ENCODE measurements around the gene APBA2. TPM values are rescaled to one million over a fixed set of nuclear protein-coding genes. Genes with fewer than 3 reads are reported as not detected.

APBA2 gene
- polyA plus RNA-seq, 1 donor (not counting 4 experiments of a cell fraction or from before 2014, with no cell fraction given), result 5.5 TPM

GRCh38 chr15:28974142-28974541 is 88.4 kb downstream of the APBA2 start:
- no peaks in the 10 kb centered on the region for H3K27me3 ChIP-seq (ENCODE audit: control insufficient read depth, extremely low read depth, insufficient read depth, low read length)
- H3K27ac ChIP-seq (ENCODE audit: control insufficient read depth, insufficient read depth, low read length), result no peak overlapping the region
- TF ChIP-seq CTCF (optimal IDR thresholded peaks at IDR 0.05 in 1 of 3, IDR thresholded peaks at IDR 0.05 in 1 of 3, conservative IDR thresholded peaks at IDR 0.05 in 1 of 3; ENCODE audit: extremely low read depth in 1 of 3, insufficient read depth in 2 of 3, low read length in 3 of 3), result no peak
- no peak for TF ChIP-seq EZH2 (IDR thresholded peaks at IDR 0.05; ENCODE audit: low read length)
- H3K79me2 ChIP-seq (ENCODE audit: control insufficient read depth, insufficient read depth, low read length), result no peaks in the 10 kb centered on the region
- FAIRE-seq, result no peak
- H3K9ac ChIP-seq (ENCODE audit: control insufficient read depth, extremely low read depth, insufficient read depth, low read length), result no peak overlapping the region
- no peaks in the 10 kb centered on the region for H3K36me3 ChIP-seq (ENCODE audit: control insufficient read depth in 2 of 2, extremely low read depth in 1 of 2, insufficient read depth in 2 of 2, low read length in 2 of 2)
- no peak overlapping the region for H2AFZ ChIP-seq (ENCODE audit: control insufficient read depth, low read length)
- dilution Hi-C loops (cut with MboI; ENCODE audit: extremely low pct_ligation_motif_present, low sequenced_read_pairs), result no loop called here
- H4K20me1 ChIP-seq (ENCODE audit: control insufficient read depth, extremely low read depth, insufficient read depth, low read length), result no peaks in the 10 kb centered on the region
- no peak for DNase-seq (ENCODE audit: low read depth, low spot score)
- no peaks in the 10 kb centered on the region for H3K9me1 ChIP-seq (ENCODE audit: control insufficient read depth, extremely low read depth, insufficient read depth, low read length)
- H3K4me1 ChIP-seq (ENCODE audit: control insufficient read depth, extremely low read depth, insufficient read depth, low read length), result no peaks in the 10 kb centered on the region
- H3K4me3 ChIP-seq (ENCODE audit: control insufficient read depth in 2 of 3, extremely low read depth in 1 of 3, insufficient read depth in 2 of 3, low read depth in 1 of 3, low read length in 3 of 3), result no peak overlapping the region
- no peak overlapping the region for H3K4me2 ChIP-seq (ENCODE audit: control insufficient read depth, extremely low read depth, insufficient read depth, low read depth, low read length)
- no peaks in the 10 kb centered on the region for H3K9me3 ChIP-seq (ENCODE audit: control insufficient read depth, low read depth, low read length)

- Histone ChIP-seq H3K36me3 (ENCODE audit: control insufficient read depth in 2 of 2, extremely low read depth in 1 of 2, insufficient read depth in 2 of 2, low read length in 2 of 2) (no peaks in the 10 kb centered on the region), H3K9me1 (ENCODE audit: control insufficient read depth, extremely low read depth, insufficient read depth, low read length) (no peaks in the 10 kb centered on the region), H3K79me2 (ENCODE audit: control insufficient read depth, insufficient read depth, low read length) (no peaks in the 10 kb centered on the region), H3K27ac (ENCODE audit: control insufficient read depth, insufficient read depth, low read length) (no peak overlapping the region), H3K9me3 (ENCODE audit: control insufficient read depth, low read depth, low read length) (no peaks in the 10 kb centered on the region), H3K4me1 (ENCODE audit: control insufficient read depth, extremely low read depth, insufficient read depth, low read length) (no peaks in the 10 kb centered on the region), H3K4me3 (ENCODE audit: control insufficient read depth in 2 of 3, extremely low read depth in 1 of 3, insufficient read depth in 2 of 3, low read depth in 1 of 3, low read length in 3 of 3) (no peak overlapping the region), H3K4me2 (ENCODE audit: control insufficient read depth, extremely low read depth, insufficient read depth, low read depth, low read length) (no peak overlapping the region), H2AFZ (ENCODE audit: control insufficient read depth, low read length) (no peak overlapping the region), H3K27me3 (ENCODE audit: control insufficient read depth, extremely low read depth, insufficient read depth, low read length) (no peaks in the 10 kb centered on the region), H4K20me1 (ENCODE audit: control insufficient read depth, extremely low read depth, insufficient read depth, low read length) (no peaks in the 10 kb centered on the region), H3K9ac (ENCODE audit: control insufficient read depth, extremely low read depth, insufficient read depth, low read length) (no peak overlapping the region)
- DNase-seq (ENCODE audit: low read depth, low spot score) (no peak), FAIRE-seq (no peak)
- dilution Hi-C loops (cut with MboI; ENCODE audit: extremely low pct_ligation_motif_present, low sequenced_read_pairs), result no loop called here
- TF ChIP-seq CTCF (optimal IDR thresholded peaks at IDR 0.05 in 1 of 3, IDR thresholded peaks at IDR 0.05 in 1 of 3, conservative IDR thresholded peaks at IDR 0.05 in 1 of 3; ENCODE audit: extremely low read depth in 1 of 3, insufficient read depth in 2 of 3, low read length in 3 of 3), result peak; percentile 39 to 74 (median 62)
- TF ChIP-seq EZH2 (IDR thresholded peaks at IDR 0.05; ENCODE audit: low read length), result no peak
Observed at GRCh38 chr15:28975766-28976179, 90.0 kb downstream of the APBA2 start.
